ENCODE data around the gene THAP3.

DNA sequence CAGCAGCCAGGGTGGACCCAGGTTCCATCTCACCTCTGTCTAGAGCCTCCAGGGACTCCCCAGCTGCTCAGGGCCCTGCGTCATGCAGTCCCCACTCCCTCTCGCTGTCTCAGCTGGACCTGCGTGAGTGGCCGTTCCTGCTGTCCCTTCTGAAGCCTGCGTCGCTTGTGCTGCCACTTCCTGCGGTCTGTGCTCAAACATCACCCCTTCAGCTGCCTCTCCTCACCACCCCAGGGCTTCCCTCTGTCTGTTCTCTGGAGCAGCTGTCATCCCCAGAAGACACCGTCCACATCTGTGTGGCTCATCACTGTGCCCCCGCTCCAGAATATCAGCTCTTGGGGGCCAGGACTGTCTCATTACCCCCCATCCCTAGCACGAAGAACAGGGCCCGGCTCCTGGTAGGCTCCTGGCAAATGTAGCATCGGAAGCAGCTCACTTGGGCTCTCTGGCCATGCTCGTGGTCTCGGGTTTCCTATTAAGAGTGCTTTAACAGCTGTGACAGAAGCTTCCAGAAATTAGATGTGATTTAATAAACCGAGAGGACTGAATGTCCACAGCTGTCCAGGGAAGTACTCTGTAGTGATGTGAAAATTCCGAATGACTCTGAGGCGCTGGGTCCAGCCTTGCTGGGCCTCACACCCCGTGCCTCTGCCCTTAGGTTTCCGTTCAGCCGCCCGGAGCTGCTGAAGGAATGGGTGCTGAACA lies 3.3 kb downstream of the THAP3 start:
- no peak for TF ChIP-seq CTCF (IDR thresholded peaks at IDR 0.05 in 4 of 5, conservative IDR thresholded peaks at IDR 0.05 in 1 of 5)
- no peak for TF ChIP-seq POLR2A (IDR thresholded peaks at IDR 0.05)

Data from gastrocnemius medialis (tissue), 4 donors.